Hindlimb muscle (tissue), 1 donor: ENCODE data around the gene CPO. TPM values are rescaled to one million over a fixed set of nuclear protein-coding genes. Genes with fewer than 3 reads are reported as not detected.
A peak's percentile ranks its signal among the peaks of the same experiment; 100 is the strongest.
"Not testable (repeated sequence)": the region's sequence is repeated elsewhere in the genome, so short reads cannot be mapped to it uniquely, and the experiment has no call there.

Source experiments
- DNase-seq: peaks from one replicate; pipeline ENCODE4 v3.0.0-alpha.2; 2013
- polyA plus RNA-seq: library from polyadenylated mRNA; unstranded; fragments of 120-200 nt; gene quantifications from one replicate; pipeline ENCODE4 v1.2.1, GENCODE V29; 2013; ENCODE audit not compliant: insufficient read length

CPO gene
- 0.37 TPM for polyA plus RNA-seq

DNA sequence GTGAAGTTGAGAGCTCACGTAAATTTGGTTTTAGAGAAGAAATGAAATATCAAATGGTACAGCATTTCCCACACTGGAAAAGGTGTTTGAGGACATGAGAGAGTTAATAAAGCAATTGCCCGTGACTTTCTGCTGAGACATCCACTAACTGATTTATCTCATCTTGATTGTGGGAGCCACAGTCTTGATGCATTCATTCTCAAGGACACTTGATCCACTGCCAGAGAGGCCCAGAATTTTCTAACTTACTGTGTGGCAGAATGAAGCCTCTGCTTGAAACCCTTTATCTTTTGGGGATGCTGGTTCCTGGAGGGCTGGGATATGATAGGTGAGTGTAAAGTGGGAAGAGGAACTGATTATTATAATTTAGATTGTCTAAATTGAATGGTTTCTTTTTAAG lies at the start of gene CPO:
TSS of gene CPO (plus strand) at position 179 of the 400 bp plus-strand sequence. CDS start at position 261, 82 bp downstream.
- no peak for DNase-seq

- no peak for DNase-seq
Measured at GRCh38 chr2:206890179-206890578, 49.1 kb upstream of the CPO start.

DNA sequence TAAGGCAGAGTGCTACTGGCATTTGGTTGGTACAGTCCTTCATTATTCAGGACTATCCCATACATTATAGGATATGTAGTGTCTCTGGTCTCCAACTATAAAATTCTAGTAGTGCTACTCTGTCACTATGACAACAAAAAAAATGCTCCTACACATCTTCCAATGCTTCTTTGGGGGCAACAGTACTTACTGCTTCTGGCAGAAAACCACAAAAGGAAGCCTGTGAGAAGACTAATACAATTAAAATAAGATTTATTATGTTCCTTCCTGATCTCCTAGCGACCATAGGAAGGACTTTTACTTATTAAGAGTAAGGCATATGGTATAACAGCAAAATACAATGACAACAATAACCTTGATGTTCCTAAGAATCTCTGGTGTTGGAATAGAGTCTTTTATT lies 48.4 kb upstream of the CPO start:
- no peak for DNase-seq

GRCh38 chr2:206915121-206915520 lies 24.2 kb upstream of the CPO start:
- no peak for DNase-seq

GRCh38 chr2:206918263-206918662 lies 21.1 kb upstream of the CPO start:
- no peak for DNase-seq

- no peak for DNase-seq
Measured at GRCh38 chr2:206920310-206920709, 19.0 kb upstream of the CPO start.

DNA sequence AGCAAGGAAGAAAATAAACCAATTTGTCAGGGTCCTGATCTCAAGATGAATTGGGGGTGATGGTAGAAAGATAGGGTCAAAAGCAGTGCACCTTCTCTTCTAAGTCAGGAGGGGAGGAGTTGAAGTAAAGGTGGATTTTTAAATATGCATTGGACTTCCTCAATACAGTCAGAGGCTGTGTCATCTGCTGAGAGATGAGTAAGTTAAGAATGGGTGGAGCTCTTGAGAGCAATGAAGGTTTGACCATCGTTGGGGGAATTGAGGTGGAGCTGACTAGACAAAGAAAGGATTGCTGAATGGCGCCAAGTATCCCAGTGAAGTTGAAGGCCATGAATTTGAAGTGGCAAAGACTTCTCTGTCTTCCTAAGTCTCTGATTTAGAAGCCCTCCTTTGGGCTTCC lies 18.4 kb upstream of the CPO start:
- DNase-seq: no peak

GRCh38 chr2:206921529-206921928 lies 17.8 kb upstream of the CPO start:
- no peak for DNase-seq

DNA sequence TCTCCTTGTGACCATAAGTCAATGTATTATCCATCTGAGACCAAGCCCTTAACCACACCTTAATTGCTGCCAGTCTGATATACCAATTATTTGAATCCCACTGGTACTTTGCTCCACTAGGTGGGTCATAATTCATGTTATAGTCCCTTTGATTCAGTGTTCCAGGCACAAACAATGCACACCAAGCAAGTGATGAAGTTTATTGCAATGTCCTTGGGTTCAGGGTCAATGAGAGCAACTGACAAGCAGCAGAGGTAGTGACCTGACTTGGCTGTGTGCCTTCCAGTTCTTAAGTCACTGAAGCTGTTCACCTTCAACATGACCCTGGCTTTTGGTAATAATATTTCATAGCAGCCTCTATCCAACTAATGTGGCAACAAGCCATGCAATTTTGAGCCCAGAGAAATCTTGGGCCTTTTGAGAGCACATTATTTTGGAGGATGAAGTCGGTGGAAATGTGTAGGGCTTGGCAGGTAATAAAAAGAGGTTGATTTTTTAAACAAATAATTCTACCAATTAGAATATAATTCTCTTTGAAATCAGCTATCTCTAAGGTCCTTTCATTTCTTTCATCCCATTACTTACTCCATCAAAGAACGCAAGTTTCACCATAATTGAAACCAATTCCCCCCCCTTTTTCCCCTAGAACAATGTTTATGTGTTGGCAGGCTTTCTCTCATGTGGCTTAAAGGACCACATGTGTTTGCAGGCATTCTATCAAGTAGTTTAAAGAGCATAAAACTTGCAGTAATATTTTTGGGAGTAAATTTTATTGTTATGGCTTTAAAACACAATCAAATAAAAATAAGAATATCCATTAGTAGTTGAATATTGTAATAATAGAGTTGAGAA lies 3.1 kb upstream of the CPO start:
- peak; percentile 40 for DNase-seq

- no peak for DNase-seq
Measured at GRCh38 chr2:206936843-206937230, 2.5 kb upstream of the CPO start.

DNA sequence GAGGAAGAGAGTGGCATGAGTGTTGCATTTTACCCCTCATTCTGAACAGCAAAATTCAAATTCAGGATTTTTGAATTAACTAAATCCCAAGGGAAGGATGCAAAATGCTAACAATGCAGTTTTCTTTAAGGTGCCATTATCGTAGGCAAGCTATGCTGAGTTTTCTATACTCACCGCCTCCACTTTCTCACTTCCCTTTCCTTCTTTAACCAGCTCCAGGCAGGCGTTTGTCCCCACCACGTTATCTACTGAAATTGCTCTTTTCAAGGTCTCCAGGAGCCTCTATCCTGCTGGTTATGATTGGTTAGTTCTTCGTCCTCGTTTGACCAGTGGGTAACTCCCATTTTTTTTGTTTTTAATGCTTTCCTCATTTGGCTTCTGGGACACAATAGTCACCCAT lies 1.8 kb upstream of the CPO start:
- DNase-seq: no peak

DNA sequence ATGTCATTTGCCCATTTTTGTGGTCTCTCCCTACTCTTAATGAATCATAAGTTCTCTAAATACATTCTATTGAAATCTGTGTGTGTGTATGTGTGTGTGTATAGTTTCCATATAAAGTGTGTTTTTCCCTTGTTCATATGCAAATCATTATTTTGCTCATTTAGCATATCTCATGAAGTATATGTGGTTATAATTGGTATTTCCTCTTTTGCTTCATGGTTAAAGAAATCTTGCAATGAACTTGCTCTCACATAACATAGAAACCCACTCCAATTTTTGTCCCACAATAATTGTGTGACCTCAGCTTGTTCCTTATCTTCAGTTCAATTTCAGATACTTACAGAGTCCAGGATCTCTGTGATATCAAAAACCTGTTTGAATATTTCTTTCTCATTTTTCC lies 1.2 kb downstream of the CPO start:
- no peak for DNase-seq

GRCh38 chr2:206942592-206943478 lies 3.5 kb downstream of the CPO start:
- no peak for DNase-seq

DNA sequence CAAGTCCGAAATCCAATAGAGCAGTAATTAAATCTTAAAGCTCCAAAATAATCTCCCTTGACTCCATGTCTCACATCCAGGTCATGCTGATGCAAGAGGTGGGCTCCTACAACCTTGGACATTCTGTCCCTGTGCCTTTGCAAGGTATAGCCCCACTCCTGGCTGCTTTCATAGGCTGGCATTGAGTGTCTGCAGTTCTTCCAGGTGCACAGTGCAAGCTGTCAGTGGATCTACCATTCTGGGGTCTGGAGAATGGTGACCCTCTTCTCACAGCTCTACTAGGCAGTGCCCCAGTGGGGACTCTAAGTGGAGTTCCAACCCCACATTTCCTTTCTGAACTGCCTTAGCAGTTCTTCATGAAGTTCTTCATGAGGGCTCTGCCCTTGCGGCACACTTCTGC lies 14.1 kb downstream of the CPO start:
- DNase-seq: not testable (repeated sequence)

DNA sequence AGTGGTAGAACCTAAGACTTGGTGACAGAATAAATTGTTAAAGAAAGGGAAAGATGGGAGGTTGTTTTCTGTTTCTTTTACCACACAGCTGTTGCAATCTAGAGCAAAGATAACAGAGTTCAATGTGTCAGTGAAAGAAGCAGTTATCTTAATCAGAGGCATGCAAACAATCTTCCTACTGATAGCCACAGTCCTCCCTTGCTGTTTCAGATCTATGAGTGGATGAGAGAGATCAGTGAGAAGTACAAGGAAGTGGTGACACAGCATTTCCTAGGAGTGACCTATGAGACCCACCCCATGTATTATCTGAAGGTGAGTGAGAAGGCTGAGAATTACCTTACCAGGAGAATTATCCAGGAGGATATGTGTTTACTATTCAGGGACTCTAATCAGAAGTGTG lies 15.9 kb downstream of the CPO start:
- DNase-seq: no peak

DNA sequence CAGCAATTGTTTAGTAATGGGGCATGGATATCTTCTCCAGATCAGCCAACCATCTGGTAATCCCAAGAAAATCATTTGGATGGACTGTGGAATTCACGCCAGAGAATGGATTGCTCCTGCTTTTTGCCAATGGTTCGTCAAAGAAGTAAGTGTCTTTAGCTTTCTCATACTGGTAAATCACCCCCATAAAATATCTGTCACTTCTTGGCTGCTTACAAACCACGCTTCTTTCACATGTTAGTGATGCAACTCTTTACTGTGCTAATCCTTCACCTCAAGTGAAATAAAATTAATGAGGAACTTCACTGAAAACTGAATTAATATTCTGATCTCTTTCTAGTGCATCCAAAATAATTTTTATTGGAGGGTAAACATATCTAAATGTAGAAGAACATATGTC lies 18.9 kb downstream of the CPO start:
- no peak for DNase-seq

DNA sequence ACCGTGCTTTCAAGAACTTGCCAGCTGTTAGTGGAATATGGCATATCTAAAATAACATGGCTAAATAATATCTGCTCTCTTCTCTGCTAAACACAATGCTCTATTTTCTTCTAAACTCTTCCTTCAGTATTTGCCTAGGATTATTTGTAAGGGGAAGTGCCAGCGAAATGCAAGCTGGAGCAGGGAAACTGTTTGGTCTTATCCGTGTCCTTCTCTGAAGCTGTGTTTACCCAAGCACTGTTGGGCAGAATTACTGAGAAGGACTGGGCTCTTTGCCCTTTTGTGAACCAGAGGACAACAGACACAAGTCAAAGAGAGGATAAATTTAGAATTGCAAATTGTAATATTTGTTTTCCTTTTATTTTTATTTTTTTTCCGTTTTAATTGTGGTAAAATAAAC lies 23.6 kb downstream of the CPO start:
- no peak for DNase-seq

DNA sequence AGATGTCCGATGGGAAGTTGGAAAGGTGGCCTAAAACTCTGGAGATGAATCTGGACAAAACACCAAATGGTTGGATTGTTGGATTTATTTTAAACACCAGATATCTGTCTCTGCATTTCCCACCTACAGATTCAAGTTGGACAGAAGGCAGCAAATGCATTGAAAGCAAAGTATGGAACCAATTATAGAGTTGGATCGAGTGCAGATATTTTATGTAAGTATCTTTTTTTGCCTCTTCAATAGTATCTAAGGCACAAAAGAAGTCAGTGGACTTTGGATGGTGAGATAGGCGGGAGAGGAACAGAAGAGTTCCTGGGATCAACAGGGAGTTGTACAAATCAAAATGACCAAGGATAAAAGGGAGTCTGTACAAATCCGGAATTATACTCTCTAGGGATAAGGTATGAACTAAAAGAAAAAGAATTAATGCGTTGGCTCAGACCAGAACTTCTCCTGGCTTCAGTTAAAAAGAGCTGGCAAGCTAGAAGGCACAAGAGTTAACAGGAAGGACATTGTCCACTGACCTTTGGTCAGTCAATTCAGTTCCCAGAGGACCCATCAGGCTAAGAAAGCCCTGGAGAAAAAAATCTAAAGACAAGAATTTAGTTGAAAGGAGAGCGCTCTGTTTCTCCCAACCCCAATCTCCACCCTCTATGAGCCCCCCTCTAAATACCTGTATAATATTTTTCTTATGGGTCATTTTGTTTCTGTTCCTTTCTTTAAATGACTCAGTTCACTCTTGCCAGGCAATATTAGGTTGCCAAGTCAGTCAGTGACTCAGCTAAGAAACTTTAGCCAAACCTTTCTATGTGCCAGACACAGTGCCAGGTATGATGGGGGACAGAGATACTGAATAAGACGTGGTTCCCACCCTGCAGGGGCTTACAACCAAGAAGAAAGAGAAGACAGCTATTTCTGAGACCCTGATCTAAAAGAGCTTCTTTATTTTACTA lies 29.1 kb downstream of the CPO start:
- peak; percentile 34 for DNase-seq

- DNase-seq: no peak
Measured at GRCh38 chr2:206969192-206969591, 29.9 kb downstream of the CPO start.

DNA sequence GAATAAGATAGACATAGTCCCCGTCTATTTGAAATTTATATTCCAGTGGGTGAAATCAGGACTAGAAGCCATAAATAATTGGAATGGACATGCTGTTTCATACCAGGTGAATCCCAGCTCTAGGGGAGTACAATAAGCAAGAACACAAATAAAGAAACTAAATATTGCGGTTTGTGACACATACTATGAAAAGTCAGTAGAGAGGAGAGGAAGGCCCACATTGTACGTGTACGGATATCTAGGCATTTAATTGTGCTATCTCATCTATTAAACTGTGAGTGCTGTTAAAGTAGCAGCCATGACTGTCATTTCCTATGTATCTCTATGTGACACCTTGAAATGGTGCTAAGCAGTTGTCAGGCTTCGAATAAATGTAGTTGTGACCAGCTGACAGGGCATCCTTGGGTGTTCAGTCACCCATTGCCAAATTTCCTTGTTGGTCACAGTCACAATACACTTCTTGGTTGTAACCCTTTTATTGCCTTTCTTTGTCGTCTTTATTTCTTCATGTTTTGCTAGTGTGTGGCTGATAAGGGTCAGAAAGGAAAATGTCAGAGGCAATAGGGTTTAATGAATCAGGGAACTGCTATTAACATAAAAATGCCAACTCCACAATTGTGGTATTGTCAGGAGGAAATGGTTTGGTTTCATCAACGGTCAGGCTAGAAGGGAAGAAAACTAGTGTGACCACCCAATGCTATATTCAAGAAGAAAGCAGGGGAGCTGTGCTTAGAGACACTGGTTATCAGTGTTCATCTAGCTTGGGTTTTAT lies 31.5 kb downstream of the CPO start:
- DNase-seq: no peak

DNA sequence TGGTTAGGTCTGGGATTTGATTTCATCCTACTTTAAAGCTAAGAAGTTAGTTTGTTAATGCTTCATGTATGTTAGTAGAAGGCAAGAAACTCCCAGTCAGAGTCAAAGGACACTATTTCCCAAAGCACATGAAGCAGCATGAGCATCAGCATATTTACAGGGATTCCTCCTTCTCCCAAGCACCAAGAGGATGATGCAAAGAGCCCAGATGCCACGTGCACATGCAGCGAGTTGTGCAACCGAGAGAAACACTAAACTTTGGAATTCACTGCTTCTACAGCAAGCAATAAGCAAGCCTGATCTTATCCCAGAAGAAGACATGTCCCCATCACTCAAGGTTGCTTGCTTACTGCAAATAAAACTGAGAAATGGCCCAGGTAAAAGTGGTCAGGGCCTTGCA lies 32.5 kb downstream of the CPO start:
- no peak for DNase-seq

- no peak for DNase-seq
Measured at GRCh38 chr2:206974551-206974950, 35.2 kb downstream of the CPO start.
